GM10248 (cell line): ENCODE data around the gene FKRP.

ENCODE experiments used
- CTCF ChIA-PET: fragments of 300-600 bp; sonication (Branson Sonifier 250); formaldehyde crosslinking; extraction: SDS; loops from one replicate; lab custom pipeline; 2021; ENCODE audit warnings: antibody characterized with exemption; lab: Yijun Ruan, JAX
- POLR2A ChIA-PET: fragments of 350-650 bp; sonication (Branson Sonifier 250); formaldehyde crosslinking; extraction: SDS; loops from one replicate; lab custom pipeline; 2020; ENCODE audit warnings: antibody characterized with exemption; lab: Yijun Ruan, JAX
- DNase-seq: peaks from one replicate; pipeline ENCODE4 v3.0.0; 2012; ENCODE audit errors: extremely low spot score
- CTCF ChIP-seq: IDR thresholded peaks from 2 replicates; pipeline ENCODE4 v1.5.1; 2012; ENCODE audit warnings: mild to moderate bottlenecking, low read depth; ENCODE audit errors: extremely low read depth, missing control alignments, control extremely low read depth

The FKRP gene

GRCh38 chr19:46785054-46785979 lies 39.5 kb downstream of the FKRP start:
- TF ChIP-seq CTCF, result no peak
- CTCF ChIA-PET, result interaction anchor here (0.6 to 3.0 kb wide), 14 partner anchors 14 to 81 kb away, joined by 3 to 12 read pairs (median 4); no protein-coding TSS in a partner anchor
- no peak for DNase-seq
- POLR2A ChIA-PET, result interaction anchor here (0.5 to 2.0 kb wide), 9 partner anchors 12 to 459 kb away, joined by 3 to 9 read pairs (median 3); no protein-coding TSS in a partner anchor

GRCh38 chr19:46785980-46786235 lies 40.1 kb downstream of the FKRP start:
- no peak for DNase-seq
- CTCF ChIA-PET, result interaction anchor here (1.4 to 3.0 kb wide), 6 partner anchors 21 to 54 kb away, joined by 3 to 12 read pairs (median 6); no protein-coding TSS in a partner anchor
- POLR2A ChIA-PET, result interaction anchor here (0.5 to 2.0 kb wide), 5 partner anchors 39 to 458 kb away, joined by 3 to 9 read pairs (median 3); no protein-coding TSS in a partner anchor
- no peak for TF ChIP-seq CTCF

GRCh38 chr19:46786236-46787039 lies 40.6 kb downstream of the FKRP start:
- TF ChIP-seq CTCF, result no peak
- ChIA-PET CTCF (interaction anchor here (1.9 to 3.0 kb wide), 2 partner anchors 28 to 54 kb away, joined by 7 to 12 read pairs; no protein-coding TSS in a partner anchor), POLR2A (interaction anchor here (0.5 to 2.2 kb wide), 6 partner anchors 35 to 458 kb away, joined by 3 to 22 read pairs (median 4); no protein-coding TSS in a partner anchor)
- peak; percentile 81 for DNase-seq

GRCh38 chr19:46787040-46787330 lies 41.1 kb downstream of the FKRP start:
- ChIA-PET POLR2A (interaction anchor here (0.6 to 2.2 kb wide), 5 partner anchors 34 to 302 kb away, joined by 3 to 22 read pairs (median 6); no protein-coding TSS in a partner anchor), CTCF (interaction anchor here (2.7 kb wide), 1 partner anchor 53 kb away, joined by 11 read pairs; no protein-coding TSS in a partner anchor)
- no peak for DNase-seq
- TF ChIP-seq CTCF, result no peak

GRCh38 chr19:46787331-46788261 lies 41.7 kb downstream of the FKRP start:
- DNase-seq, result no peak
- TF ChIP-seq CTCF, result no peak
- ChIA-PET POLR2A (interaction anchor here (0.5 to 2.2 kb wide), 15 partner anchors 10 to 469 kb away, joined by 3 to 22 read pairs (median 6); partner anchors contain the start of genes CCDC9, DACT3 and ZC3H4), CTCF (interaction anchor here (0.6 to 2.7 kb wide), 4 partner anchors 16 to 203 kb away, joined by 3 to 11 read pairs (median 3); no protein-coding TSS in a partner anchor)
